CD14-positive monocyte (primary cell): ENCODE data around the gene OVCH1. TPM values are rescaled to one million over a fixed set of nuclear protein-coding genes. Genes with fewer than 3 reads are reported as not detected.

Source experiments
- DNase-seq, 3 donors: peaks; one replicate each; pipeline ENCODE4 v3.0.0-alpha.2; 2011 to 2022
- H2AFZ ChIP-seq: 2 replicates; pipeline ENCODE4 v1.6.0; 2012; ENCODE audit warnings: mild to moderate bottlenecking, low read depth, low read length, inconsistent platforms; ENCODE audit not compliant: insufficient read depth, poor library complexity, severe bottlenecking
- H3K27ac ChIP-seq, 2 donors: 1 replicate in 1 of 2; 2 replicates in 1 of 2; pipeline ENCODE4 v1.5.1; 2012 to 2013; ENCODE audit warnings: low read length in 2 of 2, control low read depth in 1 of 2, inconsistent platforms in 1 of 2, low read depth in 1 of 2, mild to moderate bottlenecking in 1 of 2
- H3K27me3 ChIP-seq, 2 donors: one replicate each; pipeline versions ENCODE4 v1.6.0 to v1.6.1; 2011 to 2013; ENCODE audit warnings: low read length in 2 of 2; ENCODE audit not compliant: control insufficient read depth in 2 of 2, insufficient read depth in 2 of 2
- H3K36me3 ChIP-seq, 2 donors: replicated peaks in 1 of 2; 1 replicate in 1 of 2; 2 replicates in 1 of 2; pipeline versions ENCODE4 v1.5.1 to v1.6.1; 2012 to 2013; ENCODE audit warnings: low read length in 2 of 2, control low read depth in 1 of 2, inconsistent platforms in 1 of 2, mild to moderate bottlenecking in 1 of 2; ENCODE audit not compliant: insufficient read depth in 2 of 2, control insufficient read depth in 1 of 2
- H3K4me1 ChIP-seq, 2 donors: 1 replicate in 1 of 2; 2 replicates in 1 of 2; pipeline versions ENCODE4 v1.5.1 to v1.6.1; 2012 to 2013; ENCODE audit warnings: low read length in 2 of 2, control low read depth in 1 of 2, inconsistent platforms in 1 of 2, mild to moderate bottlenecking in 1 of 2, moderate library complexity in 1 of 2; ENCODE audit not compliant: insufficient read depth in 2 of 2, control insufficient read depth in 1 of 2
- H3K4me2 ChIP-seq: replicated peaks from 2 replicates; pipeline ENCODE3; 2012; ENCODE audit warnings: low read length, moderate library complexity, mild to moderate bottlenecking; ENCODE audit not compliant: poor library complexity, severe bottlenecking; ENCODE audit errors: extremely low read depth
- H3K4me3 ChIP-seq, 3 experiments: fragments of 200-600 bp in 1 of 3; sonication (generic) in 1 of 3; replicated peaks in 1 of 3; 1 replicate in 2 of 3; 2 replicates in 1 of 3; pipeline ENCODE4 v1.5.1; 2011 to 2013; ENCODE audit warnings: low read length in 3 of 3, mild to moderate bottlenecking in 3 of 3, control low read depth in 2 of 3, low read depth in 2 of 3, inconsistent platforms in 1 of 3, moderate library complexity in 1 of 3
- H3K79me2 ChIP-seq: 2 replicates; pipeline ENCODE4 v1.6.0; 2012; ENCODE audit warnings: mild to moderate bottlenecking, control low read depth, inconsistent platforms, low read length, moderate library complexity; ENCODE audit not compliant: insufficient read depth
- H3K9ac ChIP-seq: 2 replicates; pipeline ENCODE4 v1.6.0; 2017; ENCODE audit warnings: low read length, mild to moderate bottlenecking; ENCODE audit not compliant: insufficient read depth, poor library complexity, severe bottlenecking
- H3K9me3 ChIP-seq, 2 donors: replicated peaks in 1 of 2; 1 replicate in 1 of 2; 2 replicates in 1 of 2; pipeline versions ENCODE4 v1.5.1 to v1.6.1; 2012 to 2013; ENCODE audit warnings: low read length in 2 of 2, control low read depth in 1 of 2; ENCODE audit not compliant: control insufficient read depth in 1 of 2, insufficient read depth in 1 of 2
- H4K20me1 ChIP-seq: 2 replicates; pipeline ENCODE4 v1.6.0; 2012; ENCODE audit warnings: mild to moderate bottlenecking, low read length, control low read depth, moderate library complexity; ENCODE audit not compliant: insufficient read depth
- H3K27ac Mint-ChIP-seq, 7 donors: one replicate each; pipeline ENCODE4 v1.8.0; 2020; ENCODE audit warnings: mild to moderate bottlenecking in 7 of 7, mixed read lengths in 7 of 7, moderate library complexity in 6 of 7, inconsistent platforms in 2 of 7
- H3K27me3 Mint-ChIP-seq, 3 donors: one replicate each; pipeline ENCODE4 v1.8.0; 2021 to 2022; ENCODE audit warnings: low read depth in 3 of 3, mild to moderate bottlenecking in 3 of 3, mixed read lengths in 3 of 3, moderate library complexity in 3 of 3, inconsistent platforms in 1 of 3
- H3K36me3 Mint-ChIP-seq, 2 donors: one replicate each; pipeline ENCODE4 v1.8.0; 2020; ENCODE audit warnings: mixed read lengths in 2 of 2, inconsistent platforms in 1 of 2, mild to moderate bottlenecking in 1 of 2
- H3K4me1 Mint-ChIP-seq: one replicate; pipeline ENCODE4 v1.8.0; 2020; ENCODE audit warnings: mild to moderate bottlenecking, mixed read lengths
- H3K4me3 Mint-ChIP-seq, 2 donors: one replicate each; pipeline ENCODE4 v1.8.0; 2020; ENCODE audit warnings: mild to moderate bottlenecking in 2 of 2, mixed read lengths in 2 of 2, moderate library complexity in 1 of 2
- H3K9me3 Mint-ChIP-seq, 7 donors: one replicate each; pipeline ENCODE4 v1.8.0; 2020 to 2022; ENCODE audit warnings: mixed read lengths in 7 of 7, mild to moderate bottlenecking in 6 of 7, moderate library complexity in 6 of 7, inconsistent platforms in 2 of 7
- CTCF ChIP-seq: fragments of 200-600 bp; IDR thresholded peaks from one replicate; pipeline ENCODE4 v1.8.0; 2022; ENCODE audit warnings: antibody characterized with exemption, mild to moderate bottlenecking
- WGBS: methylation state at CpG from one replicate; pipeline ENCODE4 v1.1.5; 2013; ENCODE audit warnings: missing lambda C conversion rate; ENCODE audit not compliant: insufficient coverage; 5-methylcytosine and 5-hydroxymethylcytosine counted together
- intact Hi-C, 2 donors: fragments of 100-400 bp; cut with micrococcal nuclease; formaldehyde crosslinking; loops; one replicate each; pipeline versions ENCODE4 v1.15.0 to v1.15.1; 2023
- polyA plus RNA-seq, 3 donors: library from polyadenylated mRNA; depleted of rRNA in 1 of 3; unstranded in 2 of 3; stranded (reverse) in 1 of 3; fragments of 300-500 nt in 2 of 3; fragments of >200 nt in 1 of 3; fragmentation: Illumina TruSeq in 2 of 3; gene quantifications; 1 replicate in 2 of 3; 2 replicates in 1 of 3; pipeline ENCODE4 v1.2.3, GENCODE V29; 2012 to 2021

Gene OVCH1
- polyA plus RNA-seq, 3 donors = 0.03 TPM; not detected in 2

GRCh38 chr12:29460082-29460481 is 37.4 kb downstream of the OVCH1 start:
- no peak overlapping the region for H3K4me2 ChIP-seq
- TF ChIP-seq CTCF = no peak
- Mint-ChIP-seq H3K4me1 (peaks cover 1% of the 10 kb centered on the region), H3K9me3 (peaks cover 0 to 3% (median 0%) of the 10 kb centered on the region in 7 donors), H3K27me3 (peaks cover under 1 to 3% (median 2%) of the 10 kb centered on the region in 3 donors), H3K4me3 (no peak overlapping the region), H3K27ac (peak overlapping the region in 1 of 7 donors; percentile 52), H3K36me3 (no peaks in the 10 kb centered on the region)
- no peak overlapping the region for H3K9ac ChIP-seq
- no peaks in the 10 kb centered on the region for H3K9me3 ChIP-seq
- intact Hi-C loops = no loop called here
- no peaks in the 10 kb centered on the region for H3K36me3 ChIP-seq
- 100% methylated on average over 1 of the region's 2 CpGs for WGBS
- no peaks in the 10 kb centered on the region for H4K20me1 ChIP-seq
- no peak overlapping the region for H3K4me3 ChIP-seq
- H3K27ac ChIP-seq = no peak overlapping the region
- no peak for DNase-seq
- no peak overlapping the region for H2AFZ ChIP-seq
- H3K4me1 ChIP-seq = no peaks in the 10 kb centered on the region
- no peaks in the 10 kb centered on the region for H3K79me2 ChIP-seq
- H3K27me3 ChIP-seq = no peaks in the 10 kb centered on the region

- Mint-ChIP-seq H3K36me3 (no peaks in the 10 kb centered on the region), H3K9me3 (peaks cover 0 to 3% (median 0%) of the 10 kb centered on the region in 7 donors), H3K27ac (no peak overlapping the region), H3K27me3 (peaks cover 0 to 7% (median 4%) of the 10 kb centered on the region in 3 donors), H3K4me1 (no peaks in the 10 kb centered on the region), H3K4me3 (no peak overlapping the region)
- DNase-seq = no peak
- H2AFZ ChIP-seq = no peak overlapping the region
- TF ChIP-seq CTCF = no peak
- no CpG with 5 or more reads among the region's 1 CpG for WGBS
- no peak overlapping the region for H3K4me2 ChIP-seq
- no peaks in the 10 kb centered on the region for H3K9me3 ChIP-seq
- H3K36me3 ChIP-seq = no peaks in the 10 kb centered on the region
- intact Hi-C loops = no loop called here
- no peaks in the 10 kb centered on the region for H4K20me1 ChIP-seq
- H3K27me3 ChIP-seq = no peaks in the 10 kb centered on the region
- no peak overlapping the region for H3K4me3 ChIP-seq
- H3K79me2 ChIP-seq = no peaks in the 10 kb centered on the region
- H3K27ac ChIP-seq = no peak overlapping the region
- no peak overlapping the region for H3K9ac ChIP-seq
- H3K4me1 ChIP-seq = no peaks in the 10 kb centered on the region
Measured at GRCh38 chr12:29455087-29455486, 42.4 kb downstream of the OVCH1 start.
